Dermis blood vessel endothelial cell (primary cell): ENCODE results near the gene ATF4. TPM values are rescaled to one million over a fixed set of nuclear protein-coding genes. Genes with fewer than 3 reads are reported as not detected.
"Not testable (repeated sequence)": the region's sequence is repeated elsewhere in the genome, so short reads cannot be mapped to it uniquely, and the experiment has no call there.

Experiments used
- DNase-seq: peaks from one replicate; pipeline ENCODE4 v3.0.0; 2010
- total RNA-seq: library from RNA; depleted of rRNA; stranded (reverse); fragments of >200 nt; gene quantifications from 2 replicates; pipeline ENCODE4 v1.2.3, GENCODE V29; 2014

The ATF4 gene
- total RNA-seq, 1 donor from 2014 or later: 159 TPM

DNA sequence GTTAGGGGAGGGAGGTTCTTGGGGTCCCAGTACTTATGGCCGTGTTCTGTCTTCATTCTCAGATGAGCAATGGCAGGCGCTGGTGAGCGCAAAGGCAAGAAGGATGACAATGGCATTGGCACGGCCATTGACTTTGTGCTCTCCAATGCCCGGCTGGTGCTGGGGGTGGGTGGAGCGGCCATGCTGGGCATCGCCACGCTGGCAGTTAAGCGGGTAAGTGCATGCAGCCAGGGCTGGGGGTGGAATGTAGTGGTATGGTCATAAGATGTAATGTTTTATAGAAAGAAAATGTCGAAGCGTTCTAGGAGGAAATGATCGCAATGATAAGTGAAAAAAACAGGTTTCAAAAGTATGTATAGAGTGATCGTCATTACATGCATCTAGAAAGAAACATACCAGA lies 9.1 kb upstream of the ATF4 start:
- DNase-seq: no peak

DNA sequence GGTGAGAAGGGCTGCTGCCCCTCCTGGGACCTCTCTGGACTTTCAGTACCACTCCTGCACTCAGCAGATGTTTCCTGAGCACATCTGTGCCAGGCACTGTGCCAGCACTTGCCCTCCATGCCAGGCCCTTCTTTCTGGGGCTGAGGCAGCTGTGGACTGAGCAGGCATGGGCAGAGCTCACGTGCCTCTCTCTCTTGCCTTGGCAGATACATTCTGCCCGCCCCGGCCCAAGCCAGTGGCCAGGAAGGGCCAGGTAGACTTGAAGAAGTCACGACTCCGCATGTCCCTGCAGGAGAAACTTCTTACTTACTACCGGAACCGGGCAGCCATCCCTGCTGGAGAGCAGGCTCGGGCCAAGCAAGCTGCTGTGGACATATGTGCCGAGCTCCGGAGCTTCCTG lies 8.3 kb upstream of the ATF4 start:
- no peak for DNase-seq

DNA sequence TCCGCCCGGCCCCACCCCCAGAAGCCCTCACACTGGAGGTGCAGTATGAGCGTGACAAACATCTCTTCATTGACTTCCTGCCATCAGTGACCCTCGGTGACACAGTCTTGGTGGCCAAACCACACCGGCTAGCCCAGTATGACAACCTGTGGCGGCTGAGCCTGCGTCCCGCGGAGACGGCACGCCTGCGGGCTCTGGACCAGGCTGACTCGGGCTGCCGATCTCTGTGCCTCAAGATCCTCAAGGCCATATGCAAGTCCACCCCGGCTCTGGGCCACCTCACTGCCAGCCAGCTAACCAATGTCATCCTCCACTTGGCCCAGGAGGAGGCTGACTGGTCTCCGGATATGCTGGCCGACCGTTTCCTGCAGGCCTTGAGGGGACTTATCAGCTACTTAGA lies 6.6 kb upstream of the ATF4 start:
- no peak for DNase-seq

DNA sequence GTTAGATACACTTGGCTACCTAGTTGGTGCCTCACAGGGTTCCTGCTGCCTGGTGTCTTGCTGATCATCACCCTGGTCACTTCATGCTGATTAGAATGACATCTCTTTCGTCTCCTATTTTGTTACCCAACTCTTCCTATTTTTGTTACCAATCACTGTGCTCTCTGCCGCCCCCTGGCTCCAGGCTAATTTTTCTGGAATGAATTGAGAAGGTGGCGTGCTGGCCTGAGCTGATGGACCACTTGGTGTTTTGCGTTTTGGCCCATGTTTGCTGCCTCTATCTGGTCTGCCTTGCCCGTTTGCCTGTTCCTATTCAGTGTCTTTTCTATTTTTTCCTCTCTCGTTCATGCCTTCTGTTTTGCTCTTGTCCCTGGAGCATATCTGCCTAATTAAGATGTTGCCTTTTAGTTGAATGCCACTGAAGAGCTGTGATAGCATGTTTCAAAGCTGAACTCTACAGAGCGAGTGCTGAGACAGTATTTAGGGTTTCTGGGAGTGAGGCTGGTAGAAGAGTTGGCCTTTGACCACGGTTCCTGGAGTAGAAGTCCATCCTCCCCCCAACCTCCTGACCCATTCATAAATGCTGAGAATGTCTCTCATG lies 5.9 kb upstream of the ATF4 start:
- DNase-seq: peak; percentile 66

DNA sequence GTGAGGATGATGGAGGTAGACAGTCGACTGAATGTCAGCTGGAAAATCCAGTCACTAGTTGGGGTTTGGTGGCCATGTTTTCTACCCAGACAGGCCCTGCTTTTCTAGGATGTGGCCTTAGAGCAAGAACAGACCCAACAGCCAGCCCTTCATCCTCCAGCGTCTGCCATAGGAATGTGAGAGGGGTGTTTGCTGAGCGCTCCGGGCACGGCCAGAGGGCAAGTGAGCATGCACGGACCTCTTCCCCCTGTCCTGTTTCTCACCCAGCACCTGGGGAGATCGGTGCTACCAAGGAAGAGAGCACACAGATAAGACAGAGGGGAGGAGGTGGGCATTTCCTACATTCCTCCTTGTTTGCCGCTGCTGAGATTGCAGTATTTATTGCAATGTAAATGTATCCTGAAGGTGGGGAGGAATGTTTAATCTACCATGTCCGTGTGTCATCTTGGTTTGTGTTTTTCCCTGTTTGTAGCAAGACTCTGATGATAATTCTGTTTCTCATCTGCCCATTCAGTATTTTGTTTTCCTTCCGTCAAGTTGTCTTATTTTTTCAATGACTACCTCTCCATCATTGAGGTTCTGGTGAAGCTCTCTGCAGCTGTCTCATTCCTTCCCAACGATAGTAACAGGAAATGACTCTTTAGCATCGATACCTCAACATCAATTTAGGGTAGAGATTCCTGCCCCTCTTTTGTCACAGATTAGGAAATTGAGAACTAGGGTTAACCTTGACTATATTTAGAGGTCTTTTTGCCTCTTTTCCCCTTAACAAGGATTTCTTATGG lies 4.9 kb upstream of the ATF4 start:
- no peak for DNase-seq

DNA sequence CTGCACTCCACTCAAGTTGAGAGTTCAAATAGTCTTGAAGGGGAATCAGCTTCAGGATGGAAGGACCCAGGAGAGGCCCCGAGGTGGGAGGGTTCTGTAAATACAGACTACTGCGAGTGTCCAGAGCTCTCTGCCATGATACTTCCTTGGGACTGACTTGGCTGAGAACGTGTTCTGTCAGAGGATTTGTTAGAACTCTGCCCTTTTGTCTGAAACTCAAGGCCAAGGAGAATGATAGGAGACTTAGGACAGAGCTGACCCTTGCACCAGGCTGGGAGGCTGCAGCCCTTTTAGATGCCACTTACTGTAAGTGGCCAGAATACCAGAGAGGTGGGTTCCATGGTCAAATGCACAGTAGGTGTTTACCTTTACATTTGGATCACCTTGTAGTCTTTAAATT lies 2.9 kb upstream of the ATF4 start:
- DNase-seq: no peak

DNA sequence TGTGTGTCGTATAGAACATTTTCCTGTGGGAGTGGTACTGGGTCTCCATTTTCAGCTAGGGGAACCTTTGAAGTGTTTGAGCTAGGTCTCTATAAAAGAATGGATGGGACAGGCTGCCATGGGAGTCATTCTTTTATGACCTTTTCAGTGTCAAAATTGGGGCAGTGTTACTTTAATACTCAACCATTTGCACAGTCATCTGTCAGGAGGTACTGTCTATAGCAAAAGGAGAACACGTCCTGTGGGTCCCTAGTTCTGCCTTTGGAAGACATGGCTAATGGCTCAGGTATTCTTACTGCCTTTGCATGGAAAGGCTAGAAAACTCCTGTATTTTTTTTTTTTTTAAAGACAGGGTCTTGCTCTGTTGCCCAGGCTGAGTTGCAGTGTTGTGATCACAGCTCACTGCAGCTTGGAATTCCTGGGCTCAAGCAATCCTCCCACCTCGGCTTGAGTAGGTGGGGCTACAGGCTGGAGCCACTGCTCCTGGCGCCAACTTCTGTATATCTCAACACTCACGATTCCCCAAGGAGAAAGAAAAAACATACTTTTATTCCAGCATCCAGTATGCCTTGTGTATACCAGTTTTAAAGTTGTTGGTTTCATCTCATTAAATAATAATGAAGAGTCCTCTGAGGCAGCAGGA lies 2.1 kb upstream of the ATF4 start:
- DNase-seq: no peak

DNA sequence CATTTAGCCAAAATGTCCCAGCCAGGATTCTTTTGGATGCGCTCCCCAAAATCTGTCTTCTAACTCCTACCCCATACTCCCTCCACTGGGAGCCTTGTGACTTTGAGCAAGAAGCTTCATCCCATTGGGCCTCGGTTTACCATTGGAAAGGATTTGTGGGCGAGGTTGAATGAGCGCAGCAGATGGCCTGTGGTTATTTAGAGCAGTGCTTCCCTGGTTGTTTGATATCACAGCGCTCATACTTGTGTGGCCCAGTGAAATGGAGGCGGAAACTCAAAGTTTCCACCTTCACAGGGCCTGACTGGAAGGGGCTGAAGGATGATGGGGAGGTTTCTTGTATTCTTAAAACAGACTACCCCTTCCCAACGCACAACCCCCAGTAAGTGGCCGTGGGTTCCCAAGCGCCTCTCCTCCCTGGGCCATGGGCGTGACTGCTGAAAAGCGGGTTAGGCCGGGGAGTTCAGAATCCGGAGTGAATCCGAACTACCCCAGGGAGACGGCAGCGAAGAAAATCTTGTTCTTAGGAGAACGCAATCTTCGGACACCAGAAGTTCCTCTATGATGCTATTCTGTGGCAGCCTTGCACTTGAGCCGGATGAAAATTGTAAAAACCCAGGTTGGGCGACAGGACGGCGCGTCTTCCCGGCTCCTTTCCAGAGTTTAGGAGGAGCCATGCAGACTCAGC lies 1.2 kb upstream of the ATF4 start:
- DNase-seq: no peak

DNA sequence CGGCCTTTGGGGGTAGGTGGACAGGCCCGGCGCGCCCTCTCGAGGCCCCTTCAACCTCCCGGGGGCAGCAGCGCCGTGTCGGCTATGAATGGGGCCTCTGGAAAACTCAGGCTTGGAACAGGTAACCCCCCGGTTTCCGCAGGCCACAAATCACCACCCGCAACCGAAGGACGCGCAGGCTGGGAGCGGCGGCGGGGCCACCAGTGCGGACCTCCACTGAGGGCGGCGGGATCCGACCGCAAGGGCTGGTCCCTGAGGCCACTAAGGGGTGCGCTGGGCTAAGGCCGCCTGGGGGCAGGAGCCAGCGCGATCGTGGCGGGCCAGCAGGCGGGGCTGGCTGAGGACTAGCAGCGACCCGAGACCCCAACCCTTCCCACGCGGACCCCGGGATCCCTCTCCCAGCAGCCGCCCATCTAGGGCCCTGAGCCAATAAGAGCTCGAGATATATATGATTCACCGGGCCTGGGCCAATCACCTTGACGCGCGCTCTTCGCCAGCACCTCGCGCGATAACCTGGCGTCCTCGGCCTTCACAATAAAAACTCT lies 609 bp upstream of the ATF4 start:
- DNase-seq: peak; percentile 100

DNA sequence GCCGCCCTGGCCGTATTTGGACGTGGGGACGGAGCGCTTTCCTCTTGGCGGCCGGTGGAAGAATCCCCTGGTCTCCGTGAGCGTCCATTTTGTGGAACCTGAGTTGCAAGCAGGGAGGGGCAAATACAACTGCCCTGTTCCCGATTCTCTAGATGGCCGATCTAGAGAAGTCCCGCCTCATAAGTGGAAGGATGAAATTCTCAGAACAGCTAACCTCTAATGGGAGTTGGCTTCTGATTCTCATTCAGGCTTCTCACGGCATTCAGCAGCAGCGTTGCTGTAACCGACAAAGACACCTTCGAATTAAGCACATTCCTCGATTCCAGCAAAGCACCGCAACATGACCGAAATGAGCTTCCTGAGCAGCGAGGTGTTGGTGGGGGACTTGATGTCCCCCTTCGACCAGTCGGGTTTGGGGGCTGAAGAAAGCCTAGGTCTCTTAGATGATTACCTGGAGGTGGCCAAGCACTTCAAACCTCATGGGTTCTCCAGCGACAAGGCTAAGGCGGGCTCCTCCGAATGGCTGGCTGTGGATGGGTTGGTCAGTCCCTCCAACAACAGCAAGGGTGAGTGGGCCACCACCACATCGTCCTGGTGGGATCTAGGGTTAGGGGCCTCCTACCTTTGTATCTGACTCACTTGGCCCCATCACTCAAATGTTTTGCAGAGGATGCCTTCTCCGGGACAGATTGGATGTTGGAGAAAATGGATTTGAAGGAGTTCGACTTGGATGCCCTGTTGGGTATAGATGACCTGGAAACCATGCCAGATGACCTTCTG lies 934 bp downstream of the ATF4 start:
- DNase-seq: peak; percentile 87

DNA sequence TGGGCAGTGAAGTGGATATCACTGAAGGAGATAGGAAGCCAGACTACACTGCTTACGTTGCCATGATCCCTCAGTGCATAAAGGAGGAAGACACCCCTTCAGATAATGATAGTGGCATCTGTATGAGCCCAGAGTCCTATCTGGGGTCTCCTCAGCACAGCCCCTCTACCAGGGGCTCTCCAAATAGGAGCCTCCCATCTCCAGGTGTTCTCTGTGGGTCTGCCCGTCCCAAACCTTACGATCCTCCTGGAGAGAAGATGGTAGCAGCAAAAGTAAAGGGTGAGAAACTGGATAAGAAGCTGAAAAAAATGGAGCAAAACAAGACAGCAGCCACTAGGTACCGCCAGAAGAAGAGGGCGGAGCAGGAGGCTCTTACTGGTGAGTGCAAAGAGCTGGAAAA lies 1.7 kb downstream of the ATF4 start:
- DNase-seq: not testable (repeated sequence)

DNA sequence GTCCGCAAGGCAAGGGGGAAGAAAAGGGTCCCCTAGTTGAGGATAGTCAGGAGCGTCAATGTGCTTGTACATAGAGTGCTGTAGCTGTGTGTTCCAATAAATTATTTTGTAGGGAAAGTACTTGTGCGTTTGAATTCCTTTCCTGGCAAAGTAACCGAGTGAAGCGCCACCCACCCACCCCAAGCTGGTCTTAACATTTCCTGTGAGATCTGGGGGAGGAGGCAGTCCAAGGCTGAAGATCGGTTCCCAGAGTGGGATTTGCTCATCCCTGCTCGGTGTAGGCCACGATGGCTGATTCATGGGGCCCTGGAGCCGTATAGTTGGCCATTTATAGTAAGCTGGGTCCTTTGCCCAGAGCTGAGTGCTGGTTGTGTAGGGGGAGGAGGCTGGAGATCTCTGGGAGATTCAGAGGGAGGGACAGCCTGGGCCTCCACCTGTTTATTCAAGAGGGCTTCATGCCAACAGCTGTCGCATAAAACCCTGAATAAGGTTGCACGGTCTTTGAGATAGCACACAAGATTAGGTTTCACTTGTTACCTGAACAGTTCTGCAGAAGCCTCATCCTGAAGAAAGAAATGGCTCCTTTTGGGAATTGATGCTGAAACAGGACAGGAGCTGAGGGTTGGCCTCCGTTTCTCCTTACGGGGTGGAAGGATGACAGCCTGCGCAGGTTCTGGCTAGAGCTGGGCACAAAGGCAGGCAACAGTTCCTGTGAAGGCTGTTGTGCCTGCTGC lies 2.4 kb downstream of the ATF4 start:
- DNase-seq: peak; percentile 47

DNA sequence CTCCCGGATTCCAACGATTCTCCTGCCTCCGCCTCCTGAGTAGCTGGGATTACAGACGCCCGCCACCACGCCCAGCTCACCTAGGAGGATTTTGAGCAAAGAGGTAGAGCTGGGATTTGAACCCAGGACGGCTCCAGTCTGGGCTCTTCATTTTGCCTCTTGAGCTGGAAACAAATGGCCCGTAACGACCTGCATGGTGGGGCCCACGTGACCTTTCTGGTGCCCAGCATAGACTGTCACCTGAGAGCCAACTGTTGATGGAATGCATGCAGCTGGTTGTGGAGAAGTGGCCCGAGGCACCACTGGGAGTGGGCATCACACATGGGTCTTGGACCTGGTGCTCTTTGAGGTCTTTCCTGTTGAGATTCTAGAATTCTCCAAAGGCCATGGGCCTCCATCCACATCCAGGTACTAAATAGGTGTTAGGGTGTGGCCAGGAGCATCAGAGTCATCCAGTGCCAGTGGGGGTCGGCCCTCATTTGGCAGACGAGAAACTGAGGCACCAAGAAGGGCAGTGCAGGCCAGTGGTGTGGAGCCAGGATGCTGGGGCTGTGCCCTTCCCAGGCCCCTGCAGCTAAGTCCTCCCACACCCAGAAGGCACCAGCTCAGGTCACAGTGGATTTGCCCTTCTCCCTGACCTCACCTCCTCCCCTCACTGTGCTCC lies 3.9 kb downstream of the ATF4 start:
- no peak for DNase-seq

DNA sequence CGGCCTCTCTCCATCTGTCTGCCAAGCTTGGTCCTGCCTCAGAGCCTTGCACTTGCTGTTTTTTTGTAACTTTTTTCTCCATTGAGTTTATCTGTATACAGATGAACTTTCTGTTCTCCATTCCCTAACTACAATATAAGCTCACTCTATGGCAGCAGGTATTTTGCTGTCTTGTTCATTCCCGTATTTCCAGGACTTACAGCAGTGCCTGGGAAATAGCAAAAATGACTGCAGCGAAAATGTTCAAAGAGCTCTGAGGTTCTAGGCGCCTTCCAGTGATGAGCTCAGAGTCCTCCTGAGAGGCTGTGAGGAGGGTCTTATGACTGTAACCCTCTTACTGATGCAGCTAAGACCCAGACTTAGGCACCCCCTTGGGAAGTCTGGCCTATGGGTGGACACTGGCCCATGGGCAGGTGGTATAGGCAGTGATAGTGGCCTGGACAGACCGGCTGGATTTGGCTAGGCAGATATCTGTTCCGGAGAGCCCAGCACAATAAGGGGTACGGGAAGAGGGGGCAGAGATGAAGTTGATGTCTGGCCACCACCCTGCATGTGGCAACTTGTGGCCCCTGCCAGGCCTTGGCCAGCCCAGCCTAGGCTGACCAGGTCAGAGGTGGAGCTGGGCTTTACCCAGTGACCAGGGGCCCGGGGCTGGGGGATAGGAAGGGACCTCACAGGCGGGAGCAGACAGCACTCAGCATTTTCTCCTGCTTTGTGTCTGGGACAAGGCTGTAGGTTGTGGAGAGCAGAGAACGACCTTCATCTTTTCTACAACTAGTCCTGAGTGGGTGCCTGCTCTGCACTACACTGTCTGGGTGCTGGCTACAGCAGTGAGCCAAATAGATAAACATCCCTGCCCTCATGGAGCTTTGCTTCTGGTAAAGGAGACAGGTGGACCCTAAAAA lies 4.6 kb downstream of the ATF4 start:
- no peak for DNase-seq

DNA sequence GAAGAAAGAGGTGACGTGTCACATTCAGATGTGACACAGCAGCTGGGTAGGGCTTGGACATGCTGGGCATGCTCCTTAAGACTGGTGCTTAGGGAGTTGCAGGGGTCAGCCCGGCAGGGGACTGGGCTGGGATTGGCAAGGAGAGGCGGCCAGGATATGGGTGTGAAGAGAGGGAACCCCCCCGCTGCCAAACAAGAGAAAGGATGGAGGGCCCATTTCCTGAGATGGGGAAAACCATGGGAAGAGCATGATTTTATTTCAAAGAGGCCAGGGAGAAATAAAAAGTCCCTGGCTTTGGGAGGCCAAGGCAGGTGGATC lies 5.3 kb downstream of the ATF4 start:
- DNase-seq: no peak

DNA sequence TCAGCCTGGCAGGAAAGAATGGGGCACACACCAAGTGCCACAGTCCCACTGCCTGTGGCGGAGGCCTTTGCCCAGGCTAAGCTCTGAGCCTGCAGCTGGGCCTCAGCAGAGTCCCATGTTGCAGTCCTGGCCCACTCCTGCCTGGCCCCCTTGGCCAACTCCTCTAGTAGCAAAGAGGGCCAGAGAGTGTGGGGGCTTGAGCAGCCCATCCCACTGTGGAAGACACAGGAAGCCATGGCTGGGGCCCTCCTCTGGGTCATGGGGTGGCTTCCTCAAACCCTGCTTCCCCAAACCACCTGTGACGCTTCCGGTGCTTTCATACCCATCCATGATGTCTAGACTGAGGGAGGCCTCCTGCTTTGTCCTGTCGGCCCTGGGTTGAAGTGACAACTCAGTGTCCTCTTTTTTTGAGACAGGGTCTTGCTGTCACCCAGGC lies 6.4 kb downstream of the ATF4 start:
- DNase-seq: no peak

DNA sequence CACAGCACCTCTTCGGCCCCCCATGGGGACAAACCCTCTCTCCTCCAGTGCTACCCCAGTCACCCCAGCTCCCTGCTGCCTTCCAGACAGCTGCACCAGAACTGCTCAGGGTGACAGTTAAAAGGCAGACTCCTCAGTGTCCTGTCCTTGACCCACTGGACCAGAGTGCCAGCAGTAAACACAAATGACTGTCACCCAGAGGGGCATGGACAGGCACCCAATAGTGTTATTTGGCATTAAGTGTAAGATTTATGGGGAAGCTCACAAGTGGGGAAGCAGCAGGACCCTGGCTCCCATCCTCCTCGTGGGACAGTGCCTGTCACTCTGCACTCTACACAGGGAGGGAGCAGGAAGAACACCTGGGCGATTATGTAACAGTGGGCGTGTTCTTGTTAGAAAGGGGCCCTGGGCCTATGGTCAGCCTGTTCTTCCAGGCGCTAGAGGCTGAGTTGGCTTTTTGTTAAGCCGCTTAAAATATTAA lies 7.2 kb downstream of the ATF4 start:
- DNase-seq: no peak

DNA sequence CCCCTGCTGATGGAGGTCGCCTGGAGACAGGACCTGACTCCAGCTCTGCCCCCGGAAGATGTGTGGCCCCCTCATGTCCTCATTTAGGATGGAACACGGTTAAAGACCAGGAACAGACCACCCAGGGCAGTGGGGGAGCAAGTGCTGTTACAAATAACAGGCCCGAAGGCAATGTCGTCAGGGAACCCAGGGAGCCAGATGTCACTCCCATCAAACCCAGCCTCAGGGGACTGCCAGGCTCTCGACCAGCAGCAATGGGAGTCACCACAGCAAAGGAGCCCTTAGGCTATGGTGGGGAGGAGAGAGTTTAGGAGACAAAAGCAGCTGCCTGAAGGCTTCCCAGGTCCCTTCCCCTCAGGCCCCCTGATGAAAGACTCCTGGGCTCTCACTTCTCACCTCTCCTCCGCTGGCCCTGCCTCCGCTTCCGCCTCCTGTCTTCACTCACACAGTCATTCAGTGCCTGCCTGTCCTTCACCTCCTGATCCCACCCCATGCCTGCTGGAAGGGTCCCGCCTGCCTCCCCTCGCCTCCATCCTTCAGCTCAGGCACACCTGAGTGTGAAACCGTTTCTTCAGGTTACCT lies 7.8 kb downstream of the ATF4 start:
- no peak for DNase-seq

DNA sequence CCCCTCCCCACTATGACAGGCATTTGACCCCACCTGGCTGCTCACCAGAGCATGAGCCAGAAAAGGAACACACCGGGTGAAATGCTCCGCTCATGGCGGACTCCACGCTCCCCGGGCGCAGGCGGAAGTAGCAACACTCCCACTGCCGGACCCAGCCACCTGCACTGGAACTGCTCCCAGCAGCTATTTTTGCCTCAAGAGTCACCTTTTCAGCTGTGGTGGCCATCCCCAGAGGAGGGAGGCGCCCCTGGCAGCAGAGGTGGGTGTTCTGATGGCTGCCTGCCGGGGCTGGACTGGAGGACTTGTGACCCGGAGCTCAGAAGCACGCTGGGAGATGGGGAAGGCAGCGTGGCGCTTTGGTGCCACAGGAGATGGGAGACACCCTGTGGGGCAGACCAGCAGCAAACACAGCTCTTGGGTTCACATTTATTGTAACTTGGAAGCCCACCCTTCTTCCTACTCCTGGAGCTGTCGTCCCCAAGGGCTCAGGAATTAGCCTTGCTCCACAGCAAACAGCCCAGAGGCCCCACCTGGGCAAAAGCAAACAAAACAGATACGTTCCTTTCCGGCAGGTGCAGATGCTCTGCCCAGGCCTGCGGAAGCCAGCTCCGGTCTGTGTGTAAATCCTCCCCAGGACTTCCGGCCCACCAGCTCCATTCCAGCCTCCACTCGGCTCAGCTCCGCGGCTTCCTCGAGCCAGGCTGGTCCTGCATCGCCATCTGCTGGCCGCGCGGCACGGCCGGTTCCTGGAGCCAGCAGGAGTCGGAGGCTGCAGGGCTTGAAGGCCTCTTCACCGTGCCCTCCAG lies 8.5 kb downstream of the ATF4 start:
- peak; percentile 98 for DNase-seq
